ENCODE measurements around the gene DMC1.

The DMC1 gene

GRCh38 chr22:38572065-38572464, 2.1 kb upstream of the DMC1 start:
- Histone ChIP-seq H3K9ac (ENCODE audit: insufficient read length) (no peak overlapping the region), H3K36me3 (ENCODE audit: insufficient read depth, low read length) (no peaks in the 10 kb centered on the region), H3K9me3 (ENCODE audit: low read depth, low read length) (no peaks in the 10 kb centered on the region), H3K27ac (no peak overlapping the region), H3K4me3 (no peak overlapping the region)
- DNase-seq (ENCODE audit: low read depth, low spot score), result peak; percentile 34
- TF ChIP-seq POLR2AphosphoS5 (IDR thresholded peaks at IDR 0.05; ENCODE audit: borderline replicate concordance, low read depth, low read length) (no peak), EZH2 (IDR thresholded peaks at IDR 0.05) (no peak), FOXP2 (optimal IDR thresholded peaks at IDR 0.05; ENCODE audit: control extremely low read depth, extremely low read length, insufficient read depth) (no peak)

GRCh38 chr22:38570779-38571364, 889 bp upstream of the DMC1 start:
- no peaks in the 10 kb centered on the region for H3K9me3 ChIP-seq (ENCODE audit: low read depth, low read length)
- TF ChIP-seq FOXP2 (optimal IDR thresholded peaks at IDR 0.05; ENCODE audit: control extremely low read depth, extremely low read length, insufficient read depth) (no peak), POLR2AphosphoS5 (IDR thresholded peaks at IDR 0.05; ENCODE audit: borderline replicate concordance, low read depth, low read length) (no peak), EZH2 (IDR thresholded peaks at IDR 0.05) (no peak)
- DNase-seq (ENCODE audit: low read depth, low spot score), result no peak
- peak overlapping the region; percentile 82 for H3K4me3 ChIP-seq
- H3K9ac ChIP-seq (ENCODE audit: insufficient read length), result peak overlapping the region; percentile 74
- H3K27ac ChIP-seq, result no peak overlapping the region
- H3K36me3 ChIP-seq (ENCODE audit: insufficient read depth, low read length), result no peaks in the 10 kb centered on the region

- no peaks in the 10 kb centered on the region for H3K9me3 ChIP-seq (ENCODE audit: low read depth, low read length)
- H3K36me3 ChIP-seq (ENCODE audit: insufficient read depth, low read length), result no peaks in the 10 kb centered on the region
- H3K9ac ChIP-seq (ENCODE audit: insufficient read length), result no peak overlapping the region
- H3K4me3 ChIP-seq, result no peak overlapping the region
- DNase-seq (ENCODE audit: low read depth, low spot score), result no peak
- TF ChIP-seq POLR2AphosphoS5 (IDR thresholded peaks at IDR 0.05; ENCODE audit: borderline replicate concordance, low read depth, low read length) (no peak), EZH2 (IDR thresholded peaks at IDR 0.05) (no peak), FOXP2 (optimal IDR thresholded peaks at IDR 0.05; ENCODE audit: control extremely low read depth, extremely low read length, insufficient read depth) (no peak)
- H3K27ac ChIP-seq, result no peak overlapping the region
Observed at GRCh38 chr22:38569181-38569971, 607 bp downstream of the DMC1 start.

GRCh38 chr22:38567531-38568285, 2.3 kb downstream of the DMC1 start:
- Histone ChIP-seq H3K27ac (0 out of 2 replicates have a peak overlapping the region, but pooled peaks have one; percentile 30), H3K36me3 (ENCODE audit: insufficient read depth, low read length) (no peaks in the 10 kb centered on the region), H3K9ac (ENCODE audit: insufficient read length) (no peak overlapping the region), H3K9me3 (ENCODE audit: low read depth, low read length) (no peaks in the 10 kb centered on the region), H3K4me3 (no peak overlapping the region)
- no peak for DNase-seq (ENCODE audit: low read depth, low spot score)
- TF ChIP-seq FOXP2 (optimal IDR thresholded peaks at IDR 0.05; ENCODE audit: control extremely low read depth, extremely low read length, insufficient read depth), result no peak
- no peak for TF ChIP-seq EZH2 (IDR thresholded peaks at IDR 0.05)
- TF ChIP-seq POLR2AphosphoS5 (IDR thresholded peaks at IDR 0.05; ENCODE audit: borderline replicate concordance, low read depth, low read length), result no peak

GRCh38 chr22:38566726-38567504, 3.1 kb downstream of the DMC1 start:
- no peak for DNase-seq (ENCODE audit: low read depth, low spot score)
- Histone ChIP-seq H3K9me3 (ENCODE audit: low read depth, low read length) (no peaks in the 10 kb centered on the region), H3K27ac (no peak overlapping the region), H3K36me3 (ENCODE audit: insufficient read depth, low read length) (no peaks in the 10 kb centered on the region), H3K4me3 (no peak overlapping the region), H3K9ac (ENCODE audit: insufficient read length) (no peak overlapping the region)
- no peak for TF ChIP-seq POLR2AphosphoS5 (IDR thresholded peaks at IDR 0.05; ENCODE audit: borderline replicate concordance, low read depth, low read length)
- TF ChIP-seq EZH2 (IDR thresholded peaks at IDR 0.05), result no peak
- no peak for TF ChIP-seq FOXP2 (optimal IDR thresholded peaks at IDR 0.05; ENCODE audit: control extremely low read depth, extremely low read length, insufficient read depth)

- DNase-seq (ENCODE audit: low read depth, low spot score), result no peak
- no peak overlapping the region for H3K27ac ChIP-seq
- H3K9me3 ChIP-seq (ENCODE audit: low read depth, low read length), result no peaks in the 10 kb centered on the region
- H3K4me3 ChIP-seq, result no peak overlapping the region
- no peak for TF ChIP-seq POLR2AphosphoS5 (IDR thresholded peaks at IDR 0.05; ENCODE audit: borderline replicate concordance, low read depth, low read length)
- TF ChIP-seq EZH2 (IDR thresholded peaks at IDR 0.05), result no peak
- no peak for TF ChIP-seq FOXP2 (optimal IDR thresholded peaks at IDR 0.05; ENCODE audit: control extremely low read depth, extremely low read length, insufficient read depth)
- no peaks in the 10 kb centered on the region for H3K36me3 ChIP-seq (ENCODE audit: insufficient read depth, low read length)
- no peak overlapping the region for H3K9ac ChIP-seq (ENCODE audit: insufficient read length)
Observed at GRCh38 chr22:38565441-38565840, 4.5 kb downstream of the DMC1 start.

- no peak overlapping the region for H3K4me3 ChIP-seq
- H3K27ac ChIP-seq, result no peak overlapping the region
- no peaks in the 10 kb centered on the region for H3K9me3 ChIP-seq (ENCODE audit: low read depth, low read length)
- DNase-seq (ENCODE audit: low read depth, low spot score), result no peak
- no peak overlapping the region for H3K9ac ChIP-seq (ENCODE audit: insufficient read length)
- H3K36me3 ChIP-seq (ENCODE audit: insufficient read depth, low read length), result no peaks in the 10 kb centered on the region
- TF ChIP-seq FOXP2 (optimal IDR thresholded peaks at IDR 0.05; ENCODE audit: control extremely low read depth, extremely low read length, insufficient read depth) (no peak), EZH2 (IDR thresholded peaks at IDR 0.05) (no peak), POLR2AphosphoS5 (IDR thresholded peaks at IDR 0.05; ENCODE audit: borderline replicate concordance, low read depth, low read length) (no peak)
Observed at GRCh38 chr22:38564669-38565068, 5.3 kb downstream of the DMC1 start.

All from SK-N-MC (cell line).